GM04503 (cell line): ENCODE data around the gene ABHD2.

ENCODE experiments used
- DNase-seq: peaks from one replicate; pipeline ENCODE4 v3.0.0-alpha.2; 2012; ENCODE audit warnings: low read depth

ABHD2 gene

GRCh38 chr15:89195836-89196235, 107.6 kb downstream of the ABHD2 start:
- DNase-seq, result no peak

- no peak for DNase-seq
Observed at GRCh38 chr15:89196241-89196640, 108.0 kb downstream of the ABHD2 start.

GRCh38 chr15:89196994-89197393, 108.7 kb downstream of the ABHD2 start:
- no peak for DNase-seq

GRCh38 chr15:89197503-89197971, 109.3 kb downstream of the ABHD2 start:
- DNase-seq, result no peak

GRCh38 chr15:89198196-89198595, 109.9 kb downstream of the ABHD2 start:
- no peak for DNase-seq

GRCh38 chr15:89198934-89199333, 110.7 kb downstream of the ABHD2 start:
- DNase-seq, result no peak

- no peak for DNase-seq
Observed at GRCh38 chr15:89199746-89200145, 111.5 kb downstream of the ABHD2 start.

- no peak for DNase-seq
Observed at GRCh38 chr15:89200182-89200581, 111.9 kb downstream of the ABHD2 start.

GRCh38 chr15:89201465-89202005, 113.3 kb downstream of the ABHD2 start:
- DNase-seq, result no peak

GRCh38 chr15:89203705-89204273, 115.5 kb downstream of the ABHD2 start:
- DNase-seq, result no peak

GRCh38 chr15:89205991-89206585, 117.8 kb downstream of the ABHD2 start:
- DNase-seq, result no peak

- no peak for DNase-seq
Observed at GRCh38 chr15:89206908-89207331, 118.7 kb downstream of the ABHD2 start.

GRCh38 chr15:89208256-89208655, 120.0 kb downstream of the ABHD2 start:
- no peak for DNase-seq

- no peak for DNase-seq
Observed at GRCh38 chr15:89209057-89209456, 120.8 kb downstream of the ABHD2 start.

GRCh38 chr15:89211678-89212170, 123.5 kb downstream of the ABHD2 start:
- no peak for DNase-seq

GRCh38 chr15:89215627-89216026, 127.4 kb downstream of the ABHD2 start:
- DNase-seq, result no peak

- DNase-seq, result no peak
Observed at GRCh38 chr15:89217031-89217430, 128.8 kb downstream of the ABHD2 start.

- DNase-seq, result no peak
Observed at GRCh38 chr15:89217686-89218376, 129.6 kb downstream of the ABHD2 start.

GRCh38 chr15:89218531-89218930, 130.3 kb downstream of the ABHD2 start:
- no peak for DNase-seq

- DNase-seq, result no peak
Observed at GRCh38 chr15:89221543-89221942, 133.3 kb downstream of the ABHD2 start, which contains the start of gene RLBP1. TSS of gene RLBP1 (minus strand) at chr15:89221579. CDS start at chr15:89218975, 2,604 bp downstream.

GRCh38 chr15:89225588-89225987, 137.3 kb downstream of the ABHD2 start:
- no peak for DNase-seq

- DNase-seq, result no peak
Observed at GRCh38 chr15:89226359-89227221, 138.3 kb downstream of the ABHD2 start.
